Mucosa of descending colon (tissue), 3 donors: ENCODE data around the gene ACBD6. TPM values are rescaled to one million over a fixed set of nuclear protein-coding genes. Genes with fewer than 3 reads are reported as not detected.

Experiments used
- ATAC-seq: fragments of 200-7000 bp; cut with Tn5 transposase; one replicate; pipeline ENCODE4 v1.9.1; 2020; ENCODE audit warnings: mild to moderate bottlenecking, moderate library complexity
- DNase-seq, 3 donors: peaks; one replicate each; pipeline ENCODE4 v3.0.0-alpha.2; 2020
- H3K36me3 ChIP-seq: fragments of 200-600 bp; one replicate; pipeline ENCODE4 v1.8.0; 2021; ENCODE audit warnings: low read depth, mild to moderate bottlenecking
- H3K4me1 ChIP-seq: fragments of 200-600 bp; one replicate; pipeline ENCODE4 v1.8.0; 2021; ENCODE audit warnings: low read depth, mild to moderate bottlenecking
- H3K4me3 ChIP-seq: fragments of 200-600 bp; one replicate; pipeline ENCODE4 v1.8.0; 2021; ENCODE audit warnings: mild to moderate bottlenecking
- H3K9me3 ChIP-seq: fragments of 200-600 bp; one replicate; pipeline ENCODE4 v1.8.0; 2021; ENCODE audit warnings: mild to moderate bottlenecking
- intact Hi-C, 2 donors: fragments of 100-400 bp; cut with DNase I in 1 of 2; cut with micrococcal nuclease in 1 of 2; formaldehyde crosslinking; loops; one replicate each; pipeline versions ENCODE4 v1.11.0 to v1.11.1; 2022; cut with DNase I, micrococcal nuclease
- total RNA-seq, 3 donors: library from RNA; stranded (reverse); fragmentation: NEBNext Ultra II Directional in 2 of 3; extraction: Animal tissue kit (Norgen Biotek cat#: 25700) in 2 of 3; gene quantifications; one replicate each; pipeline versions ENCODE4 v1.2.1 to v1.2.4, GENCODE V29; 2021 to 2023
- TF ChIP-seq, protein P1 (sequence below): fragments of 200-600 bp; IDR thresholded peaks from one replicate; pipeline ENCODE4 v1.8.0; 2022; ENCODE audit warnings: antibody characterized with exemption, mild to moderate bottlenecking
- donor health status: DM: no; HTN: no; CAD: no; lungs with moderate emphysema.
- donor health status: DM: no; HTN: no; CAD: no.
- donor health status: DM: no; HTN: yes; CAD: no.

ACBD6 gene
- total RNA-seq, 3 donors from 2014 or later: 23.3 to 32.8 (median 25.0) TPM

DNA sequence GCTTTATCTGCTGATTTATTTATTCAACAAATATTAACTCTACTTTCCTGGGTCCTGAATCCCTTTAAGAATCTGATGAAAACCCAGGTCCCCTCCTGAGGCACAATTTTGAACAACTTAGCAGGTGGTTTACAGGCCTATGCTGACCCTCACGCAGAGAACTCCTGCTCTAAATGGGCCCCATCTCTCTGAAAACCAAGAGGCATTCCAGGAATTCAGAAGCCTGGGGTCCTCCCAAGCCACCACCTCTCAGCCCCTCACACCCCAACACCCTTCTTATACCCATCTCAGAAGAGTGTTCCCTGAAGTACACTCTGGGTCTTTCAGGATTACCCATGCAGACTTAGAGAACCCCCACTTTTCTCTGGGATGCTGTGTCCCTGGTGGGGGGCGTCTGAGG is 237.8 kb downstream of the ACBD6 start:
- TF ChIP-seq, protein P1, sequence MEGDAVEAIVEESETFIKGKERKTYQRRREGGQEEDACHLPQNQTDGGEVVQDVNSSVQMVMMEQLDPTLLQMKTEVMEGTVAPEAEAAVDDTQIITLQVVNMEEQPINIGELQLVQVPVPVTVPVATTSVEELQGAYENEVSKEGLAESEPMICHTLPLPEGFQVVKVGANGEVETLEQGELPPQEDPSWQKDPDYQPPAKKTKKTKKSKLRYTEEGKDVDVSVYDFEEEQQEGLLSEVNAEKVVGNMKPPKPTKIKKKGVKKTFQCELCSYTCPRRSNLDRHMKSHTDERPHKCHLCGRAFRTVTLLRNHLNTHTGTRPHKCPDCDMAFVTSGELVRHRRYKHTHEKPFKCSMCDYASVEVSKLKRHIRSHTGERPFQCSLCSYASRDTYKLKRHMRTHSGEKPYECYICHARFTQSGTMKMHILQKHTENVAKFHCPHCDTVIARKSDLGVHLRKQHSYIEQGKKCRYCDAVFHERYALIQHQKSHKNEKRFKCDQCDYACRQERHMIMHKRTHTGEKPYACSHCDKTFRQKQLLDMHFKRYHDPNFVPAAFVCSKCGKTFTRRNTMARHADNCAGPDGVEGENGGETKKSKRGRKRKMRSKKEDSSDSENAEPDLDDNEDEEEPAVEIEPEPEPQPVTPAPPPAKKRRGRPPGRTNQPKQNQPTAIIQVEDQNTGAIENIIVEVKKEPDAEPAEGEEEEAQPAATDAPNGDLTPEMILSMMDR: no peak
- H3K9me3 ChIP-seq: no peaks in the 10 kb centered on the region
- ATAC-seq (no peak), DNase-seq (no peak)
- no peak overlapping the region for H3K4me3 ChIP-seq
- intact Hi-C loops: no loop called here
- no peaks in the 10 kb centered on the region for H3K4me1 ChIP-seq
- H3K36me3 ChIP-seq: no peaks in the 10 kb centered on the region

DNA sequence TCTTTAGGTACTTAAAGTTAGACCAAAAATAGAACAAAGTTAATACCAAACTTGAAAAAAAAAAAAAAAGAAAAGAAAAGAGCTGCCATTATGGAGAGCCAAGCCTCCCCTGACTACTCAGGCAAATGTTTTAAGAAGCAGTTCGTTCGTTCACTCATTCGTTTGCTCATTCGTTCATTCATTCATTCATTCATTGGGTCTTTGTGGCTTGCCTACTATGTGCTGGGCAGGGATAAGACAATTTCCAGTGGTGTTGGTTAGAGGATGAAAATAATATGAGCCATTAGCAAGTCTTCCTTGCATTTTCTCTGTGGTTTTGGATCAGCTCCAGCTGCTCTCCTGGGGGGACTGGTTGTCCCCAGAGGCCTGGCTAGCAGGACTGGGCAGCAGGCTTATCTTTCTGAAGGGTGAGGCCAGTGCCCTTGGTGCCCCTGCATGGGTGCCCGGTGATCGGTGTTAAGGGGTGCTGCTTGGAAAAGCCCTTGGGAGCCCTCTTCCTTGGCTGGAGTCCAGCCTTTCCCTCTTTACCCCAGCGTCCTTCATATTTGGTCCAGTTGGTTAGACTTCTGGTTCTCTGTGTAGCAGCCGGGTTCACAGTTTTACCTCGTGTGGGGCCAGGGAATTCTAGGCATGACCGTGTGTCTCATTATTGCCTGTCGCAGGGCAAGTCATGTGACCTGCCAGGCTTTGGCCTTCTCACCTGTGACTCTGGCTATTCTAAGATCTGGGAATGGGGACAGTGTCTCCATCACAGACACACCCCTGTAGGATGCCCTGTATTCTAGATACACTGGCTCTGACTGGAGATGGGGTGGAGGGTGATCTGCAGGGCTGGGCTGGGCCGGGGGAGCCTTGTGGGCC is 239.5 kb downstream of the ACBD6 start:
- DNase-seq: no peak
- intact Hi-C loops: no loop called here

GRCh38 chr1:180261524-180262155 is 240.7 kb downstream of the ACBD6 start:
- DNase-seq (no peak), ATAC-seq (no peak)
- H3K4me3 ChIP-seq: no peak overlapping the region
- H3K4me1 ChIP-seq: no peaks in the 10 kb centered on the region
- no peaks in the 10 kb centered on the region for H3K9me3 ChIP-seq
- no peaks in the 10 kb centered on the region for H3K36me3 ChIP-seq
- intact Hi-C loops: no loop called here
- TF ChIP-seq, protein P1: no peak

More for the DNA sequence above, 239.5 kb downstream of the ACBD6 start:
- Histone ChIP-seq H3K36me3 (no peaks in the 10 kb centered on the region), H3K4me1 (no peaks in the 10 kb centered on the region), H3K4me3 (no peak overlapping the region), H3K9me3 (no peaks in the 10 kb centered on the region)
- no peak for ATAC-seq
- TF ChIP-seq, protein P1: no peak

DNA sequence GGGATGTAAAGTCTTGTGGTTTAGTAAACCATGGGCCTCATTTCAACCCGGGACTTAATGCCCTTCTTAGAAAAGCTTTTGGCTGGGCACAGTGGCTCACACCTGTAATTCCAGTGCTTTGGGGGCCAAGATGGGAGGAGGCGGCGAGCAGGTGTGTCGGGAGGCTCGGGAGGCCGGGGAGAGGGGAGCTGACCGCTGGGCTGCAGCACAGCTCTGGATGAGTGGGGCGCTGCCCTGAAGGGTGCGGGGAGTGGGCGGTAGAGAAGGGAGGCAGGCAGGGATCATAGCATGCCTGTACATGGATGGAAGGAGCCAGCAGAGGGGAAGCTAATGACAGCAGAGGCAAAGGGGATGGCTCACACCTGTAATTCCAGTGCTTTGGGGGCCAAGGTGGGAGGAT is 241.3 kb downstream of the ACBD6 start:
- Histone ChIP-seq H3K4me3 (no peak overlapping the region), H3K9me3 (no peaks in the 10 kb centered on the region), H3K36me3 (no peaks in the 10 kb centered on the region), H3K4me1 (no peaks in the 10 kb centered on the region)
- TF ChIP-seq, protein P1: no peak
- DNase-seq: no peak
- intact Hi-C loops: no loop called here
- no peak for ATAC-seq

- Histone ChIP-seq H3K4me1 (no peaks in the 10 kb centered on the region), H3K9me3 (no peaks in the 10 kb centered on the region), H3K36me3 (no peaks in the 10 kb centered on the region), H3K4me3 (no peak overlapping the region)
- no peak for ATAC-seq
- intact Hi-C loops: no loop called here
- no peak for DNase-seq
- TF ChIP-seq, protein P1: no peak
Measured at GRCh38 chr1:180260541-180260940, 241.8 kb downstream of the ACBD6 start.
